ENCODE results near the gene TEAD2.
A peak's percentile ranks its signal among the peaks of the same experiment; 100 is the strongest.

Gene TEAD2

GRCh38 chr19:49390131-49390928 is 28.1 kb upstream of the TEAD2 start:
- peaks cover 51% of the 10 kb centered on the region for H3K4me1 ChIP-seq (ENCODE audit: insufficient read depth, low read length, severe bottlenecking)
- H3K79me2 ChIP-seq (ENCODE audit: insufficient read depth, low read length): no peaks in the 10 kb centered on the region
- no peaks in the 10 kb centered on the region for H3K27me3 ChIP-seq (ENCODE audit: insufficient read depth, low read length)
- TF ChIP-seq EZH2 (IDR thresholded peaks at IDR 0.05; ENCODE audit: borderline replicate concordance, low read length) (no peak), CTCF (IDR thresholded peaks at IDR 0.05; ENCODE audit: low read length) (no peak)
- H3F3A ChIP-seq (ENCODE audit: insufficient read depth, low read length): peaks cover 3% of the 10 kb centered on the region
- peak overlapping the region; percentile 96 for H3K27ac ChIP-seq (ENCODE audit: low read depth, low read length, poor library complexity, severe bottlenecking)
- H2AFZ ChIP-seq (ENCODE audit: low read length): no peak overlapping the region
- peak overlapping the region; percentile 74 for H3K4me2 ChIP-seq (ENCODE audit: low read length)
- H4K20me1 ChIP-seq (ENCODE audit: insufficient read depth, low read length): no peaks in the 10 kb centered on the region
- H3K36me3 ChIP-seq (ENCODE audit: insufficient read depth, low read length): no peaks in the 10 kb centered on the region
- no peaks in the 10 kb centered on the region for H3K9me2 ChIP-seq (ENCODE audit: low read depth, low read length)
- peak overlapping the region; percentile 39 for H3K4me3 ChIP-seq (ENCODE audit: low read depth, low read length, poor library complexity, severe bottlenecking)
- H3K9ac ChIP-seq (ENCODE audit: low read length): peak overlapping the region; percentile 55
- H3K9me3 ChIP-seq (ENCODE audit: low read length): no peaks in the 10 kb centered on the region

GRCh38 chr19:49389406-49389805 is 27.2 kb upstream of the TEAD2 start:
- H3K4me3 ChIP-seq (ENCODE audit: low read depth, low read length, poor library complexity, severe bottlenecking): no peak overlapping the region
- H3K4me2 ChIP-seq (ENCODE audit: low read length): no peak overlapping the region
- no peaks in the 10 kb centered on the region for H3K27me3 ChIP-seq (ENCODE audit: insufficient read depth, low read length)

GRCh38 chr19:49387936-49388372 is 25.7 kb upstream of the TEAD2 start, which contains the start of gene KASH5:
Gene KASH5, plus strand, starts transcription at chr19:49388249. Its CDS starts 2,635 bp downstream, at chr19:49390884.
- TF ChIP-seq CTCF (IDR thresholded peaks at IDR 0.05; ENCODE audit: low read length) (no peak), EZH2 (IDR thresholded peaks at IDR 0.05; ENCODE audit: borderline replicate concordance, low read length) (no peak)
- Histone ChIP-seq H3K4me2 (ENCODE audit: low read length) (peak within 1 kb of the TSS; percentile 63), H2AFZ (ENCODE audit: low read length) (no peak within 1 kb of the TSS), H3F3A (ENCODE audit: insufficient read depth, low read length) (peaks cover 3% of the 10 kb centered on the region), H3K9me3 (ENCODE audit: low read length) (peaks cover under 1% of the 10 kb centered on the region; the same call in 1 of the 2 replicates), H3K36me3 (ENCODE audit: insufficient read depth, low read length) (no peaks in the 10 kb centered on the region), H3K4me1 (ENCODE audit: insufficient read depth, low read length, severe bottlenecking) (peaks cover 51% of the 10 kb centered on the region), H3K4me3 (ENCODE audit: low read depth, low read length, poor library complexity, severe bottlenecking) (peak within 1 kb of the TSS; percentile 49), H3K9me2 (ENCODE audit: low read depth, low read length) (no peaks in the 10 kb centered on the region), H3K9ac (ENCODE audit: low read length) (peak within 1 kb of the TSS; percentile 51; the same call in 1 of the 2 replicates), H3K79me2 (ENCODE audit: insufficient read depth, low read length) (no peaks in the 10 kb centered on the region), H3K27ac (ENCODE audit: low read depth, low read length, poor library complexity, severe bottlenecking) (peak within 1 kb of the TSS; percentile 96), H3K27me3 (ENCODE audit: insufficient read depth, low read length) (no peaks in the 10 kb centered on the region), H4K20me1 (ENCODE audit: insufficient read depth, low read length) (no peaks in the 10 kb centered on the region)

More at GRCh38 chr19:49389406-49389805, 27.2 kb upstream of the TEAD2 start:
- Histone ChIP-seq H3K4me1 (ENCODE audit: insufficient read depth, low read length, severe bottlenecking) (peaks cover 51% of the 10 kb centered on the region), H3K27ac (ENCODE audit: low read depth, low read length, poor library complexity, severe bottlenecking) (peak overlapping the region; percentile 96), H4K20me1 (ENCODE audit: insufficient read depth, low read length) (no peaks in the 10 kb centered on the region), H2AFZ (ENCODE audit: low read length) (no peak overlapping the region), H3K9me3 (ENCODE audit: low read length) (no peaks in the 10 kb centered on the region), H3F3A (ENCODE audit: insufficient read depth, low read length) (peaks cover 3% of the 10 kb centered on the region), H3K36me3 (ENCODE audit: insufficient read depth, low read length) (no peaks in the 10 kb centered on the region), H3K79me2 (ENCODE audit: insufficient read depth, low read length) (no peaks in the 10 kb centered on the region), H3K9me2 (ENCODE audit: low read depth, low read length) (no peaks in the 10 kb centered on the region), H3K9ac (ENCODE audit: low read length) (no peak overlapping the region)
- TF ChIP-seq EZH2 (IDR thresholded peaks at IDR 0.05; ENCODE audit: borderline replicate concordance, low read length) (no peak), CTCF (IDR thresholded peaks at IDR 0.05; ENCODE audit: low read length) (no peak)
